Activated naive CD8-positive, alpha-beta T cell treated with anti-CD3 and anti-CD28 coated beads, Interleukin-2, amount 10 ng/mL, durations not matched to agents 7 days and 5 days (primary cell): ENCODE results near the gene UTY. TPM values are rescaled to one million over a fixed set of nuclear protein-coding genes. Genes with fewer than 3 reads are reported as not detected.
A peak's percentile ranks its signal among the peaks of the same experiment; 100 is the strongest.

Experiments used
- ATAC-seq: fragments of 150-1000 bp; cut with Tn5 transposase; one replicate; pipeline ENCODE4 v1.10.0; 2021; ENCODE audit warnings: low read depth, moderate library complexity
- POLR2A ChIA-PET: fragments of 350-600 bp; sonication (Branson Sonifier 250); formaldehyde crosslinking; loops from one replicate; lab custom pipeline; 2021; ENCODE audit warnings: antibody characterized with exemption; lab: Charles Lee
- DNase-seq: peaks from one replicate; pipeline ENCODE4 v3.0.0; 2021
- H3K27ac Mint-ChIP-seq: one replicate; pipeline ENCODE4 v1.8.0; 2022; ENCODE audit warnings: mild to moderate bottlenecking, mixed read lengths
- H3K27me3 Mint-ChIP-seq: one replicate; pipeline ENCODE4 v1.8.0; 2022; ENCODE audit warnings: mild to moderate bottlenecking, moderate library complexity, mixed read lengths
- H3K36me3 Mint-ChIP-seq: one replicate; pipeline ENCODE4 v1.8.0; 2021; ENCODE audit warnings: mild to moderate bottlenecking, mixed read lengths
- H3K4me1 Mint-ChIP-seq: one replicate; pipeline ENCODE4 v1.8.0; 2021; ENCODE audit warnings: mixed read lengths
- H3K4me3 Mint-ChIP-seq: one replicate; pipeline ENCODE4 v1.8.0; 2022; ENCODE audit warnings: mild to moderate bottlenecking, moderate library complexity, mixed read lengths
- H3K9me3 Mint-ChIP-seq: one replicate; pipeline ENCODE4 v1.8.0; 2021; ENCODE audit warnings: mixed read lengths
- total RNA-seq, 2 experiments: library from RNA; stranded (reverse); gene quantifications; one replicate each; pipeline ENCODE4 v1.2.3, GENCODE V29; 2021

UTY gene
- total RNA-seq = 10 to 100 TPM; 41.7 to 43.0 TPM

GRCh38 chrY:13479828-13480227, at the start of gene UTY:
TSS of gene UTY (minus strand) at chrY:13480033. CDS start at chrY:13479665, 368 bp downstream.
- DNase-seq = peak; percentile 66
- POLR2A ChIA-PET = interaction anchor here (1.0 to 2.4 kb wide), 3 partner anchors 9 to 576 kb away, joined by 3 to 13 read pairs (median 4); partner anchors contain the start of genes DDX3Y and TMSB4Y
- Mint-ChIP-seq H3K9me3 (no peaks in the 10 kb centered on the region), H3K4me1 (peaks cover 11% of the 10 kb centered on the region), H3K4me3 (peak within 1 kb of the TSS; percentile 87), H3K27ac (peak within 1 kb of the TSS; percentile 93), H3K36me3 (no peaks in the 10 kb centered on the region), H3K27me3 (no peaks in the 10 kb centered on the region)
- ATAC-seq = peak; percentile 94

- Mint-ChIP-seq H3K4me1 (no peaks in the 10 kb centered on the region), H3K27ac (no peak overlapping the region), H3K36me3 (no peaks in the 10 kb centered on the region), H3K27me3 (no peaks in the 10 kb centered on the region), H3K9me3 (peaks cover 1% of the 10 kb centered on the region), H3K4me3 (no peak overlapping the region)
- DNase-seq (no peak), ATAC-seq (no peak)
- POLR2A ChIA-PET = no interaction called here
Observed at GRCh38 chrY:13520474-13520873, 40.6 kb upstream of the UTY start.

- no peaks in the 10 kb centered on the region for H3K4me1 Mint-ChIP-seq
- H3K27ac Mint-ChIP-seq = no peak overlapping the region
Observed at GRCh38 chrY:13501215-13501614, 21.4 kb upstream of the UTY start.

GRCh38 chrY:13493737-13494136, 13.9 kb upstream of the UTY start:
- peaks cover 5% of the 10 kb centered on the region for H3K4me1 Mint-ChIP-seq
- ATAC-seq (no peak), DNase-seq (no peak)
- H3K9me3 Mint-ChIP-seq = no peaks in the 10 kb centered on the region
- H3K27ac Mint-ChIP-seq = no peak overlapping the region
- no peaks in the 10 kb centered on the region for H3K36me3 Mint-ChIP-seq
- POLR2A ChIA-PET = no interaction called here
- H3K27me3 Mint-ChIP-seq = no peaks in the 10 kb centered on the region
- no peak overlapping the region for H3K4me3 Mint-ChIP-seq

More at GRCh38 chrY:13501215-13501614, 21.4 kb upstream of the UTY start:
- H3K4me3 Mint-ChIP-seq = no peak overlapping the region
- H3K27me3 Mint-ChIP-seq = peaks cover 2% of the 10 kb centered on the region
- H3K9me3 Mint-ChIP-seq = no peaks in the 10 kb centered on the region
- H3K36me3 Mint-ChIP-seq = no peaks in the 10 kb centered on the region
- ATAC-seq (no peak), DNase-seq (no peak)
- POLR2A ChIA-PET = no interaction called here

GRCh38 chrY:13492408-13492807, 12.6 kb upstream of the UTY start:
- H3K9me3 Mint-ChIP-seq = no peaks in the 10 kb centered on the region
- H3K4me3 Mint-ChIP-seq = no peak overlapping the region

GRCh38 chrY:13488738-13489137, 8.9 kb upstream of the UTY start:
- no peaks in the 10 kb centered on the region for H3K27me3 Mint-ChIP-seq
- H3K9me3 Mint-ChIP-seq = no peaks in the 10 kb centered on the region
- H3K4me3 Mint-ChIP-seq = no peak overlapping the region
- no peak for ATAC-seq
- no peak for DNase-seq
- H3K36me3 Mint-ChIP-seq = no peaks in the 10 kb centered on the region
- H3K27ac Mint-ChIP-seq = peak overlapping the region; percentile 34
- peaks cover 8% of the 10 kb centered on the region for H3K4me1 Mint-ChIP-seq
- POLR2A ChIA-PET = interaction anchor here (0.6 kb wide), 1 partner anchor 9 kb away, joined by 3 read pairs; the partner anchor contains the start of gene UTY

More at GRCh38 chrY:13492408-13492807, 12.6 kb upstream of the UTY start:
- Mint-ChIP-seq H3K27me3 (no peaks in the 10 kb centered on the region), H3K27ac (no peak overlapping the region), H3K36me3 (no peaks in the 10 kb centered on the region), H3K4me1 (peaks cover 8% of the 10 kb centered on the region)
- POLR2A ChIA-PET = no interaction called here
- no peak for DNase-seq
- no peak for ATAC-seq

- POLR2A ChIA-PET = interaction anchor here (1.0 to 2.4 kb wide), 3 partner anchors 9 to 575 kb away, joined by 3 to 13 read pairs (median 4); partner anchors contain the start of genes DDX3Y and TMSB4Y
- peaks cover 2% of the 10 kb centered on the region for H3K36me3 Mint-ChIP-seq
- peak overlapping the region; percentile 93 for H3K27ac Mint-ChIP-seq
- no peaks in the 10 kb centered on the region for H3K27me3 Mint-ChIP-seq
- H3K4me1 Mint-ChIP-seq = peaks cover 16% of the 10 kb centered on the region
- H3K9me3 Mint-ChIP-seq = no peaks in the 10 kb centered on the region
- DNase-seq = peak; percentile 58
- peak overlapping the region; percentile 87 for H3K4me3 Mint-ChIP-seq
- peak; percentile 71 for ATAC-seq
Observed at GRCh38 chrY:13479121-13479711, 617 bp downstream of the UTY start.

- POLR2A ChIA-PET = interaction anchor here (0.8 to 2.4 kb wide), 2 partner anchors 225 to 228 kb away, joined by 3 to 13 read pairs; partner anchors contain the start of gene TMSB4Y
- no peak for DNase-seq
- Mint-ChIP-seq H3K27me3 (no peaks in the 10 kb centered on the region), H3K4me1 (peaks cover 17% of the 10 kb centered on the region), H3K4me3 (peak overlapping the region; percentile 87), H3K9me3 (no peaks in the 10 kb centered on the region), H3K36me3 (peaks cover 5% of the 10 kb centered on the region), H3K27ac (peak overlapping the region; percentile 93)
- ATAC-seq = peak; percentile 30
Observed at GRCh38 chrY:13478126-13478785, 1.6 kb downstream of the UTY start.

GRCh38 chrY:13474997-13475396, 4.8 kb downstream of the UTY start:
- peaks cover 24% of the 10 kb centered on the region for H3K4me1 Mint-ChIP-seq
- H3K4me3 Mint-ChIP-seq = no peak overlapping the region
- DNase-seq (no peak), ATAC-seq (no peak)
- H3K9me3 Mint-ChIP-seq = no peaks in the 10 kb centered on the region
- peaks cover 11% of the 10 kb centered on the region for H3K36me3 Mint-ChIP-seq
- no peak overlapping the region for H3K27ac Mint-ChIP-seq
- H3K27me3 Mint-ChIP-seq = no peaks in the 10 kb centered on the region
- POLR2A ChIA-PET = no interaction called here

GRCh38 chrY:13451572-13451971, 28.3 kb downstream of the UTY start:
- no peaks in the 10 kb centered on the region for H3K27me3 Mint-ChIP-seq
- no peak overlapping the region for H3K4me3 Mint-ChIP-seq
- no peak for DNase-seq
- peaks cover 8% of the 10 kb centered on the region for H3K4me1 Mint-ChIP-seq
- no peaks in the 10 kb centered on the region for H3K9me3 Mint-ChIP-seq
- no peak overlapping the region for H3K27ac Mint-ChIP-seq
- POLR2A ChIA-PET = no interaction called here
- peaks cover 16% of the 10 kb centered on the region for H3K36me3 Mint-ChIP-seq
- ATAC-seq = no peak

GRCh38 chrY:13450596-13451130, 29.2 kb downstream of the UTY start:
- Mint-ChIP-seq H3K4me3 (no peak overlapping the region), H3K4me1 (peaks cover 6% of the 10 kb centered on the region), H3K27ac (no peak overlapping the region), H3K9me3 (no peaks in the 10 kb centered on the region), H3K36me3 (peaks cover 17% of the 10 kb centered on the region), H3K27me3 (no peaks in the 10 kb centered on the region)
- POLR2A ChIA-PET = no interaction called here
- DNase-seq (no peak), ATAC-seq (no peak)

GRCh38 chrY:13445566-13445965, 34.3 kb downstream of the UTY start:
- POLR2A ChIA-PET = no interaction called here
- Mint-ChIP-seq H3K4me3 (no peak overlapping the region), H3K4me1 (peaks cover 6% of the 10 kb centered on the region)

GRCh38 chrY:13443146-13443545, 36.7 kb downstream of the UTY start:
- POLR2A ChIA-PET = no interaction called here
- peaks cover 5% of the 10 kb centered on the region for H3K4me1 Mint-ChIP-seq
- H3K9me3 Mint-ChIP-seq = no peaks in the 10 kb centered on the region
- H3K27ac Mint-ChIP-seq = no peak overlapping the region
- no peak overlapping the region for H3K4me3 Mint-ChIP-seq
- DNase-seq = no peak
- no peak for ATAC-seq
- peaks cover 23% of the 10 kb centered on the region for H3K36me3 Mint-ChIP-seq
- H3K27me3 Mint-ChIP-seq = no peaks in the 10 kb centered on the region

More at GRCh38 chrY:13445566-13445965, 34.3 kb downstream of the UTY start:
- Mint-ChIP-seq H3K36me3 (peaks cover 26% of the 10 kb centered on the region), H3K27ac (no peak overlapping the region), H3K9me3 (no peaks in the 10 kb centered on the region), H3K27me3 (no peaks in the 10 kb centered on the region)
- DNase-seq (no peak), ATAC-seq (no peak)
